Omental fat pad (tissue), 4 donors: Measurements from ENCODE around the gene NUDT7. TPM values are rescaled to one million over a fixed set of nuclear protein-coding genes. Genes with fewer than 3 reads are reported as not detected.

Source experiments
- ATAC-seq: fragments of 150-250 bp; one replicate; pipeline ENCODE4 v1.9.1; 2016; ENCODE audit warnings: mild to moderate bottlenecking, moderate library complexity; ENCODE audit not compliant: low FRiP score
- DNase-seq: peaks from one replicate; pipeline ENCODE4 v3.0.0-alpha.2; 2019; ENCODE audit warnings: low spot score
- CTCF ChIP-seq, 3 donors: fragments of 450-650 bp; IDR thresholded peaks; one replicate each; pipeline ENCODE4 v1.5.1; 2016 to 2017; ENCODE audit warnings: antibody characterized with exemption in 3 of 3, mild to moderate bottlenecking in 3 of 3, moderate library complexity in 2 of 3
- total RNA-seq, 4 donors: library from RNA; depleted of rRNA; stranded (reverse); fragments of >200 nt; gene quantifications; one replicate each; pipeline ENCODE4 v1.1.0, GENCODE V29; 2016

The NUDT7 gene
- 10 to 100 TPM in 3 of 4 donors, 1 to 10 TPM in 1; 4.4 to 20.0 (median 12.4) TPM for total RNA-seq

DNA sequence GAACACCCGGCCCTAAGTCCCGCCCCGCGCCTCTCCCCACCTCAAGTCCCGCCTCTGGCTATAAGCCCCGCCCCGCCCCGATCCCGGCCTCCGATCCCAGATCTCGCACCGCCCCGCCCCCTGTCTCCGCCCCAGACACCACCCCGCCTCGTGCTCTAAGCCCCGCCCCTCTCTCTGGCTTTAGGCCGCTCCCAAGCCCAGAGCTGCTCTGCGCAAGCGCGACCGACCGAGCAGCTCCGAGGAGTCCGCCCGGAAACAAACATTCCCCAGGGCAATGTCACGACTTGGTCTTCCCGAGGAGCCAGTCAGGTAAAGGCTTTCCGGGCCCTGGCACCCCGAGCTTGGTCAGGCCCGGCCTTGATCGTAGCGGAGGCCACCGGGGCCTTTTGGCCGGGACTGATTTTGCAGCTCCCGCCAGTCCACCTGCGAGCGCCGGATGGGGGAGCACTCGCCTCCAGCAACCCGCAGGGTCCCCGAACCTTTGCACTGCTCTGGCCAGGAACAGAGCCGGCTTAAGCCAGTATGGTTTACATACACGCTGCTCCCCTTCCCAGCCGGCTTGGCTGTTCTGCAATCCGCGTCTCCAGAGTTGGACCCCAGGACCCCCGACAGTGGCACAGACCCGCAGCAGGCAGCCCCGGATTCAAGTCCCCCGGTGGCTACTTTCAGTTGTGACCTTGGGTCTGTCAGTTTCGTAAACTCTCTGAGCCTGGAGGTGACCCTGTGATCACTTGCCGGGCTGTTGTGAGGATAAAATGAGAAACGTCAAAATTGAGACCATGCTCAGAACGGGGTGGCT, at the start of gene NUDT7:
TSS of gene NUDT7 (plus strand) at position 206 of the 799 bp plus-strand sequence. CDS start at position 275, 69 bp downstream.
- DNase-seq (peak; percentile 97), ATAC-seq (peak; percentile 99)
- no peak for TF ChIP-seq CTCF (IDR thresholded peaks at IDR 0.05)

GRCh38 chr16:77674888-77675287, 47.4 kb upstream of the NUDT7 start:
- ATAC-seq: no peak
- no peak for DNase-seq
- TF ChIP-seq CTCF (IDR thresholded peaks at IDR 0.05): no peak

- DNase-seq (peak; percentile 81), ATAC-seq (peak; percentile 86)
- TF ChIP-seq CTCF (IDR thresholded peaks at IDR 0.05): peak in 2 of 3 donors; percentile 77 to 92
Observed at GRCh38 chr16:77675464-77676324, 46.6 kb upstream of the NUDT7 start.

GRCh38 chr16:77677129-77677528, 45.2 kb upstream of the NUDT7 start:
- no peak for DNase-seq
- TF ChIP-seq CTCF (IDR thresholded peaks at IDR 0.05): no peak
- ATAC-seq: no peak

DNA sequence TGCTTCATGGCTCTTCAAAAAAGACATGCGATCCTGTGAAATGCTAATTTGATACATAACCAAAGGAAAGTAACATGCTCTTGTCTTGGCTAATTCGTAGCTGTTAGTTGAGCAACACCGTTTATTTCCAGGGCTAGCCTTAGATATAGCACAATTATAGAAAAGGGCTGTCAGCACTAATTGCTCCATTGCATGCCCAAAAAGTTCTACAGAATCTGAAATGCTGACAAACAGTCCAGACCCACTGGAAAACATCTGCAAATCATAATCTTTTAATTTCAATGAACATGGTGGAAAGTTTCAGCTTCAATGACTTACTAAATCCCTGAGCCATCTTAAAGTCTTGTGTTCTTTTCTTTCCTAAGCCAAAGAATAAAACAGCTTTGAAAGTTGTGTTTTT, 42.9 kb upstream of the NUDT7 start:
- TF ChIP-seq CTCF (IDR thresholded peaks at IDR 0.05): no peak
- ATAC-seq: no peak
- no peak for DNase-seq

- no peak for ATAC-seq
- no peak for DNase-seq
Observed at GRCh38 chr16:77679901-77680300, 42.4 kb upstream of the NUDT7 start.

More at GRCh38 chr16:77679901-77680300, 42.4 kb upstream of the NUDT7 start:
- TF ChIP-seq CTCF (IDR thresholded peaks at IDR 0.05): no peak
